Activated CD8-positive, alpha-beta T cell treated with anti-CD3 and anti-CD28 coated beads for 36 hours (primary cell): Measurements from ENCODE around the gene STAP2. TPM values are rescaled to one million over a fixed set of nuclear protein-coding genes. Genes with fewer than 3 reads are reported as not detected.
A peak's percentile ranks its signal among the peaks of the same experiment; 100 is the strongest.

Experiments
- ATAC-seq: fragments of 200-7000 bp; cut with Tn5 transposase; one replicate; pipeline ENCODE4 v1.10.0; 2021; ENCODE audit warnings: mild to moderate bottlenecking, moderate library complexity
- CTCF ChIA-PET: fragments of 350-600 bp; sonication (Branson Sonifier 250); formaldehyde crosslinking; loops from one replicate; lab custom pipeline; 2021; ENCODE audit warnings: antibody characterized with exemption; lab: Charles Lee
- POLR2A ChIA-PET: fragments of 350-600 bp; sonication (Branson Sonifier 250); formaldehyde crosslinking; loops from one replicate; lab custom pipeline; 2021; ENCODE audit warnings: antibody characterized with exemption; lab: Charles Lee
- DNase-seq: peaks from one replicate; pipeline ENCODE4 v3.0.0-alpha.2; 2020
- H3K27ac Mint-ChIP-seq: one replicate; pipeline ENCODE4 v1.8.0; 2021; ENCODE audit warnings: mild to moderate bottlenecking, mixed read lengths
- H3K27me3 Mint-ChIP-seq: one replicate; pipeline ENCODE4 v1.8.0; 2021; ENCODE audit warnings: mixed read lengths
- H3K36me3 Mint-ChIP-seq: one replicate; pipeline ENCODE4 v1.8.0; 2021; ENCODE audit warnings: low read depth, mixed read lengths
- H3K4me1 Mint-ChIP-seq: one replicate; pipeline ENCODE4 v1.8.0; 2021; ENCODE audit warnings: low read depth, mixed read lengths
- H3K4me3 Mint-ChIP-seq: one replicate; pipeline ENCODE4 v1.8.0; 2021; ENCODE audit warnings: mild to moderate bottlenecking, moderate library complexity, mixed read lengths
- H3K9me3 Mint-ChIP-seq: one replicate; pipeline ENCODE4 v1.8.0; 2021; ENCODE audit warnings: mixed read lengths
- intact Hi-C: fragments of 100-400 bp; cut with micrococcal nuclease; formaldehyde crosslinking; loops from one replicate; pipeline ENCODE4 v1.10.0; 2022
- total RNA-seq, 2 experiments: library from RNA; stranded (reverse); gene quantifications; one replicate each; pipeline ENCODE4 v1.2.3, GENCODE V29; 2021
- TF ChIP-seq, protein P1 (sequence below): fragments of 200-600 bp; IDR thresholded peaks from one replicate; pipeline ENCODE4 v1.8.0; 2022; ENCODE audit warnings: antibody characterized with exemption, mild to moderate bottlenecking

STAP2 gene
- total RNA-seq, 2 experiments from 2014 or later, result 9.6 to 14.6 TPM

DNA sequence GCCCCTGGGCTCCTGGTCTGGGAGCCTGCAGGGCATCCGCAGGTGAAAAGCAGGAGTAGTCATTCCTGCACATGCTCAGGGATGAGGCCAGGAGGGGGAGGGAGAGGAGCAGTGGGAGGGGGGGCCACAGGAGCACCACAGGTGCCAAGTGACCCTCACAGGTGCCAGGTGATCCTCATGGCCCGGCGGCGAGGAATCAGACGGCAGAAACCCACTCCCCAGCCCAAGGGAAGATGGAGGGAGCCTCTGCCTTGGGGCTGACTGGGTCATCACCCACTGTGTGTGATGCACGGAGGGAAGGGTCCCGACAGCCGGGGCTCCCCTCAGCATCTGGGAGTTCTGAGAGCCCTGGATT is 34.4 kb upstream of the STAP2 start:
- CTCF ChIA-PET, result interaction anchor here (1.1 kb wide), 1 partner anchor 106 kb away, joined by 3 read pairs; no protein-coding TSS in a partner anchor
- intact Hi-C loops, result no loop called here
- DNase-seq (no peak), ATAC-seq (no peak)
- peaks cover 9% of the 10 kb centered on the region for H3K36me3 Mint-ChIP-seq
- no peak overlapping the region for H3K4me3 Mint-ChIP-seq
- POLR2A ChIA-PET, result interaction anchor here (1.0 to 1.2 kb wide), 2 partner anchors 15 to 215 kb away, joined by 3 read pairs; no protein-coding TSS in a partner anchor
- H3K27ac Mint-ChIP-seq, result no peak overlapping the region
- H3K27me3 Mint-ChIP-seq, result no peaks in the 10 kb centered on the region
- TF ChIP-seq, protein P1, sequence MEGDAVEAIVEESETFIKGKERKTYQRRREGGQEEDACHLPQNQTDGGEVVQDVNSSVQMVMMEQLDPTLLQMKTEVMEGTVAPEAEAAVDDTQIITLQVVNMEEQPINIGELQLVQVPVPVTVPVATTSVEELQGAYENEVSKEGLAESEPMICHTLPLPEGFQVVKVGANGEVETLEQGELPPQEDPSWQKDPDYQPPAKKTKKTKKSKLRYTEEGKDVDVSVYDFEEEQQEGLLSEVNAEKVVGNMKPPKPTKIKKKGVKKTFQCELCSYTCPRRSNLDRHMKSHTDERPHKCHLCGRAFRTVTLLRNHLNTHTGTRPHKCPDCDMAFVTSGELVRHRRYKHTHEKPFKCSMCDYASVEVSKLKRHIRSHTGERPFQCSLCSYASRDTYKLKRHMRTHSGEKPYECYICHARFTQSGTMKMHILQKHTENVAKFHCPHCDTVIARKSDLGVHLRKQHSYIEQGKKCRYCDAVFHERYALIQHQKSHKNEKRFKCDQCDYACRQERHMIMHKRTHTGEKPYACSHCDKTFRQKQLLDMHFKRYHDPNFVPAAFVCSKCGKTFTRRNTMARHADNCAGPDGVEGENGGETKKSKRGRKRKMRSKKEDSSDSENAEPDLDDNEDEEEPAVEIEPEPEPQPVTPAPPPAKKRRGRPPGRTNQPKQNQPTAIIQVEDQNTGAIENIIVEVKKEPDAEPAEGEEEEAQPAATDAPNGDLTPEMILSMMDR, result no peak
- H3K4me1 Mint-ChIP-seq, result peaks cover 60% of the 10 kb centered on the region
- no peaks in the 10 kb centered on the region for H3K9me3 Mint-ChIP-seq

DNA sequence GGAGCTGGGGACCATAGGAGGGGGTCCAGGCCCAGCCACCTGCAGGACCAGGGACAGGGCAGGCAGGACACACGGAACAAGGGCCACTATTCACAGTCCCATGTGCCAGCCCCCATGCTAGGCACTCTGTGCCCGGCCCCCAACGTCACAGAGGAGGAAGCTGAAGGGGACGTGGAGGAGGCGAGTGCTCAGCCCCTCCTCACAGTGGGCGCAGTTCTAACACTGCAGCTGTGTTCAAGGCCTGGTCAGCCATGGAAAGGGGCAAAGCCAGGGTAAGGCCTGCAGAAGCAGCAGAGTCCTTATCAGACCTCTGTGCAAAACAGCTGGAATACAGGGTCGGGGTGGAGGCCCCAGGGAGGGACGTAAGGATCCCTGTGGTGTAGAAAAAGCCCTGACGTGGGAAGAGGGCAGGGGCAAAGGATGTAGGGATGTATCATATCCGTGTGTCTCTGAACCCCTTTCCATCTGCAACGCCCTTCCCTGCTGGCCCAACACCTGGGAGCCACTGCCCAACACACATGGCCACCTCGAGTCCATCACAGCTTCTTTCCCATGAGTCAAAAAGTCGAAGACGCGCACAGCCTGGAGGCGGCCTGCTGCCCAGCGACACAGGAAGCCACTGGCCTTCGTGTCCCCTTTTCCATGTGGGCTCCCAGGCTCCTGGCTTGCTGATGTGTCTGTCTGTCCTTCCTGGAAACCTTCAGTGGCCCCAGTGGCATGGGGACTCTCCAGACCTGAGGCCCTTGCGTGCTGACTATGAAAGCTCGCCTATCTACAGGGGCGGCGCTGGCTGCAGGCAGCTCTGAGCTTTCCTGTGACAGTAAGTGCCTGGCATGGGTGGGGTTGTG is 33.8 kb upstream of the STAP2 start:
- Mint-ChIP-seq H3K27ac (no peak overlapping the region), H3K9me3 (no peaks in the 10 kb centered on the region), H3K36me3 (peaks cover 10% of the 10 kb centered on the region), H3K4me1 (peaks cover 62% of the 10 kb centered on the region), H3K4me3 (no peak overlapping the region), H3K27me3 (no peaks in the 10 kb centered on the region)
- DNase-seq, result no peak
- TF ChIP-seq, protein P1, result no peak
- ChIA-PET CTCF (interaction anchor here (1.1 kb wide), 1 partner anchor 106 kb away, joined by 3 read pairs; no protein-coding TSS in a partner anchor), POLR2A (interaction anchor here (1.0 to 1.5 kb wide), 4 partner anchors 11 to 215 kb away, joined by 3 to 5 read pairs (median 3); no protein-coding TSS in a partner anchor)
- intact Hi-C loops, result no loop called here
- ATAC-seq, result no peak

DNA sequence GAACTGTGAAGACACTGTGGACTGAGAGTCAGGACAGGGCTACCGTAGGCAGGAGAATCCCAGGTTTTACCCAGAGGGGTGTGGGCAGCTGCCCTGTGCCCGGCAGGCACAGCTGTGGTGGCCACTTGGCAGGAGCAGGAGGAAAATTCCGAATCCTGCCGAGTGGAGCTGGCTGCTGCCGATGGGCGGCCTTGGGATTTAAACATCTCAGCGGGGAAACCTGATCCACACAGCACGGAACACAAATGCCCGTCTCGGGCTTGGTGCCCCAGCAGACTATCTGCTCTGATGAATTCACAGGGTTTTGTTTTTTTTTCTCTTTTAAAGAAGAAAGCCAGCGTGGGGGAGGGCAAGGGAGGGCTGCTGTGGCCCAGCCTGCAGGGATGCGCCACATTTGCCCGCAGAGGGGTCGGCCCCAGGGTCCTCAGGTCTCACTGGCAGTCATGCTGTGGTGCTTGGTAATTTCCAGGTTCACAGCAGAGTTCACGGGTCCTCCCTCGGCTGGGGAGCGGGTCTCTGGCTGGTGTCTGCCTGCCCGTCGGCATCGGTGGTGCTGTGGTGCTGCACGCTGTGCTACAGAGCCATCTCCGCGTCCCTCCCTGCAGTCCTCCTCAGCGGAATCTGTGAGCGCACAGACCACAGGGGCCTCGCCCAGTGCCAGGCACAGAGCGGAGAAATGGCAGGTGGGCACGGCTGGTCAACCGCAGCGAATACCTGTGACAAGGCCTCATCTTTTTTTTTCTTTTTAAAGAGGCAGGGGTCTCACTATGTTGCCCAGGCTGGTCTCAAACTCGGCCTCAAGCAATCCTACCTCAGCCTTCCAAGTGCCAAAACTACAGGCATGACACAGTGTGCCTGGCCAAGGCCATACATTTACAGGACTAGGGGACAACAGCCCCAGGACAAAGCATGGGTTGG is 32.9 kb upstream of the STAP2 start:
- Mint-ChIP-seq H3K4me3 (no peak overlapping the region), H3K27me3 (no peaks in the 10 kb centered on the region), H3K27ac (peak overlapping the region; percentile 89), H3K9me3 (no peaks in the 10 kb centered on the region), H3K4me1 (peaks cover 54% of the 10 kb centered on the region), H3K36me3 (peaks cover 14% of the 10 kb centered on the region)
- no peak for ATAC-seq
- CTCF ChIA-PET, result interaction anchor here (1.4 to 2.2 kb wide), 2 partner anchors 19 to 29 kb away, joined by 5 to 14 read pairs; partner anchors contain the start of gene SH3GL1
- TF ChIP-seq, protein P1, result no peak
- intact Hi-C loops, result no loop called here
- POLR2A ChIA-PET, result interaction anchor here (0.6 to 2.3 kb wide), 4 partner anchors 12 to 29 kb away, joined by 3 to 12 read pairs (median 4); partner anchors contain the start of gene SH3GL1
- DNase-seq, result no peak

DNA sequence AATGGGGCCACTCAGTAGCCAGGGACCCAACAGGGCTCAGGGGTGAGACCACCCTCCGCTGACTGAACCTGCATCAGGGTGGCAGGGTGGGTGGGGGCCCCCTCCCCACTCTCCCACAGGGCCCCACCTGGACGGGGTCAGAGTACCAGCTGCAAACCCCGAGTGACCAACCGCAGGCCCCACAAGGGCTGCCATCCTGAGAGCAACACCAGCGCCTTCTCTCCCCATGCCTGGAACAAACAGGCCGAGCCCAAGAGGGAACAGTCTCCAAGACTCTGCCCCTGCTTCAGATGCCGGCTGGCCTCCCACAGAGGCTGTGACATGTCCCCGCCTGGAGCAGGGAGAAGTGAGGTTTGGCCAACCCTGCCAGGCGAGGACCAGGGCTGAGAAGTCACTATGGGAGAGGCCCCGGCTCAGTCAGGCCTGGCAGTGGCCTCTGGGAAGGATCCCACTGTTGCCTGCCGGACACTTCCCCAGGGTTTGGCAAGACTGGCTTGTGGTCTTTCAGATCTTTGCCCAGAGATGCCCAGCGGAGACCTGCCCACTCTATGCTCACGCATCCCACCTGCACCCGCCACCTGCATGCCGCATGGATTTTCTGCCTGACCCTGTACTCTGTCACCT is 31.9 kb upstream of the STAP2 start:
- ATAC-seq, result no peak
- TF ChIP-seq, protein P1, result no peak
- Mint-ChIP-seq H3K27me3 (no peaks in the 10 kb centered on the region), H3K27ac (peak overlapping the region; percentile 89), H3K9me3 (no peaks in the 10 kb centered on the region), H3K4me1 (peaks cover 44% of the 10 kb centered on the region), H3K36me3 (peaks cover 14% of the 10 kb centered on the region), H3K4me3 (peak overlapping the region; percentile 45)
- CTCF ChIA-PET, result interaction anchor here (0.6 to 2.2 kb wide), 11 partner anchors 8 to 104 kb away, joined by 3 to 14 read pairs (median 5); partner anchors contain the start of genes CHAF1A and SH3GL1
- DNase-seq, result no peak
- intact Hi-C loops, result no loop called here
- POLR2A ChIA-PET, result interaction anchor here (0.5 to 2.3 kb wide), 10 partner anchors 9 to 67 kb away, joined by 3 to 12 read pairs (median 4); partner anchors contain the start of gene SH3GL1
